Fibroblast of skin of scalp (primary cell): ENCODE measurements around the gene ATPAF1.

ENCODE experiments used
- DNase-seq: peaks from one replicate; pipeline ENCODE4 v3.0.0-alpha.2; 2013

The ATPAF1 gene

DNA sequence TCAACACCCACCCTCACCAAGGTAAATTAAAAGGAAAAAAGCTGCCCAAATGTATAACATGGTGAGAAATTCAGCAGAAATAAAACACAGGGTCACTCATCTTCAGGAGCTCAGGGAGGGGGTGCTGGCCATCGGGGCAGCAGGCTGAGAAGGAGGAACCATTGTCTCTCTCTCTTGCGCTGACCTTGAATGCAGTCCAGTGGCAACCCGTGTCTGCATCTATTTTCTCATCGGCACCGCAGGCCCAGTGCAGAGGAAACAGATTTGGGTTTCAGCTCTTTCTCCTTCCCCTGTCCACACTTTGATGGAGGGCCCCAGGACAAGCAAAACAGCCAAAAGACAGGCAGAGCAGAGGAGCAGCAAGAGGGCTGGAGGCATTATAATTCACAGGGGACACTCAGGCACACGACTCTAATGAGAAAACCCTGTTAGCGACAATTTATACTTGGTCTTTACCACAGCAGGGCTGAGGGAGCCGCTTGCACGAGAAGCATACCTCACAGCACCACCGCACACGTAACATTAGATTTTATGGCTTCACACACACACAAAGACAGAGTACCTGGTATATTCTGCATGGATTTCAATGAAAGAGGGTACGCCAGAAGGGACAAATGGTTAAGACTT is 82.7 kb downstream of the ATPAF1 start:
- no peak for DNase-seq

DNA sequence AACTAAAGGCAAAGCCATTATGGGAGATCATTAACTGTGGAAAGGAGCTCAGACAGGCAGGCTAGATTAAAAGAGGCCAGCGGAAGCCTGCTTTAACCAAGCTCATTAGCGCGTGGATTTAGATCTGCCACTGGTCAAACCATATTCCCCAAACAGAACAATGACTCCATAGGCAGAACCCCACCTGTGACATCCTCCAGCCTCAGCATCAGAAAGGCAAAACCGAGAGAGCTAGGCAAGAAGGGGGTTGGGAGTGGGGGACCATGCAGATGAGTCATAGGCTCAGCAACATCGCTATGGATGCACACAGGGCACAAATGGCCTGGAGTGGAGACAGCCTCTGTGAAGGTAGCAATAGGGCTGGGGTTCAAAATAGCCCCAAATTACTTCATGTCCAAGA is 84.7 kb downstream of the ATPAF1 start:
- DNase-seq, result no peak

DNA sequence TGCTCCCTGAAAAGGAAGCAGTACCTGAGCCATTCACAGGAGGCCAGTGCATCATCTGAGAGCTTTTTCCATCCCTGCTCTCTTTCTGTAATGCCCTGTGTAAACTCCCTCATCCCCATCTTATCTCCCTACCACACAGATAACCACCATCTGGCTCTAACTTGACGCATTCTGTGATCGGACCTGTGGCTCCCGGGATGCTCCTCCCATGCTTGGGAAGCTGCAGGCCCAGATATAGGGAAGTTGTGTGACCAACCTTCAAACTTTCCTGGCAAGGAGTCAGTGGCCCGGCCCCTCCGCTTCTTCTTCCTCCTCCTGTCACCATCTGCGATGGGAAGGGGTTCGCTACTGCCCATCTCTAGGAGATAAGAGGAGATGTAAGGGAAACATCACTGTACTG is 85.2 kb downstream of the ATPAF1 start:
- DNase-seq, result no peak
